Measurements from ENCODE around the gene PRPF4. TPM values are rescaled to one million over a fixed set of nuclear protein-coding genes. Genes with fewer than 3 reads are reported as not detected.

Gene PRPF4
- polyA plus RNA-seq, 2 of the 4 experiments (the other 2 are of a cell fraction), result 53.4 to 61.5 TPM

DNA sequence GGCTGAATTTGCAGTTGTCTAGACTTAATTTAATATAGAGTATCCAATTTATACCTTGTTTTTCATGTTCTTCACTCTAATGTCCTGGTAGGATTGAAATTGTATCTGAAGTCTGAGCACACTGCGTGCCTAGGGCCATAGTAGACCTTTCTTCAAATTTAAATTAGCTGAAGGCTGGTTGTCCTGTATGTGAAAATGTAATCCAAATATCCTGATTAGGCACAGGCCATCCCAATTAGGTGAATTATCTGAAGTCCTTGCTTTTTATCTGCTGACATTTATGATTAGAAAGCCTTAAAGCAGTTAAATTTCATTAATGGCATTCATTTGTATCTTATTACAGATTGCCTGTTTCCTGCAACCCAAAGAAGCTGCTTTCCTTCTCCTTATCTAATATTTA is 20.5 kb upstream of the PRPF4 start:
- Histone ChIP-seq H3K4me2 (no peak overlapping the region), H3K4me1 (no peaks in the 10 kb centered on the region), H3K9me3 (0 out of 3 replicates have a peak, but pooled peaks cover 4% of the 10 kb centered on the region), H3K4me3 (no peak overlapping the region), H3K27ac (no peak overlapping the region)
- TF ChIP-seq TFCP2L1 (CRISPR knock-in tag; IDR thresholded peaks at IDR 0.05) (no peak), CHD4 (IDR thresholded peaks at IDR 0.05; ENCODE audit: borderline replicate concordance) (no peak), MYC (IDR thresholded peaks at IDR 0.05; ENCODE audit: borderline replicate concordance, low read length) (no peak), FOXS1 (CRISPR knock-in tag; IDR thresholded peaks at IDR 0.05) (no peak), POLR2AphosphoS2 (conservative IDR thresholded peaks at IDR 0.05; ENCODE audit: low read length) (no peak), EP300 (IDR thresholded peaks at IDR 0.05) (no peak), GATA3 (IDR thresholded peaks at IDR 0.05; ENCODE audit: borderline replicate concordance) (no peak), ZNF302 (CRISPR knock-in tag; IDR thresholded peaks at IDR 0.05) (no peak), RAD21 (conservative IDR thresholded peaks at IDR 0.05 in 1 of 2, IDR thresholded peaks at IDR 0.05 in 1 of 2) (no peak), BHLHE40 (IDR thresholded peaks at IDR 0.05; ENCODE audit: low read depth, low read length) (no peak), CEBPB (IDR thresholded peaks at IDR 0.05) (no peak), KDM1A (IDR thresholded peaks at IDR 0.05; ENCODE audit: low read depth) (no peak), HDAC2 (IDR thresholded peaks at IDR 0.05) (no peak), RCOR1 (IDR thresholded peaks at IDR 0.05; ENCODE audit: low read depth, low read length) (no peak), EHMT2 (IDR thresholded peaks at IDR 0.05; ENCODE audit: low read depth) (no peak), CBX8 (IDR thresholded peaks at IDR 0.05) (no peak), FOSL2 (IDR thresholded peaks at IDR 0.05) (no peak), FOSL2 (CRISPR knock-in tag; IDR thresholded peaks at IDR 0.05) (no peak)
- TF ChIP-seq, protein P1, sequence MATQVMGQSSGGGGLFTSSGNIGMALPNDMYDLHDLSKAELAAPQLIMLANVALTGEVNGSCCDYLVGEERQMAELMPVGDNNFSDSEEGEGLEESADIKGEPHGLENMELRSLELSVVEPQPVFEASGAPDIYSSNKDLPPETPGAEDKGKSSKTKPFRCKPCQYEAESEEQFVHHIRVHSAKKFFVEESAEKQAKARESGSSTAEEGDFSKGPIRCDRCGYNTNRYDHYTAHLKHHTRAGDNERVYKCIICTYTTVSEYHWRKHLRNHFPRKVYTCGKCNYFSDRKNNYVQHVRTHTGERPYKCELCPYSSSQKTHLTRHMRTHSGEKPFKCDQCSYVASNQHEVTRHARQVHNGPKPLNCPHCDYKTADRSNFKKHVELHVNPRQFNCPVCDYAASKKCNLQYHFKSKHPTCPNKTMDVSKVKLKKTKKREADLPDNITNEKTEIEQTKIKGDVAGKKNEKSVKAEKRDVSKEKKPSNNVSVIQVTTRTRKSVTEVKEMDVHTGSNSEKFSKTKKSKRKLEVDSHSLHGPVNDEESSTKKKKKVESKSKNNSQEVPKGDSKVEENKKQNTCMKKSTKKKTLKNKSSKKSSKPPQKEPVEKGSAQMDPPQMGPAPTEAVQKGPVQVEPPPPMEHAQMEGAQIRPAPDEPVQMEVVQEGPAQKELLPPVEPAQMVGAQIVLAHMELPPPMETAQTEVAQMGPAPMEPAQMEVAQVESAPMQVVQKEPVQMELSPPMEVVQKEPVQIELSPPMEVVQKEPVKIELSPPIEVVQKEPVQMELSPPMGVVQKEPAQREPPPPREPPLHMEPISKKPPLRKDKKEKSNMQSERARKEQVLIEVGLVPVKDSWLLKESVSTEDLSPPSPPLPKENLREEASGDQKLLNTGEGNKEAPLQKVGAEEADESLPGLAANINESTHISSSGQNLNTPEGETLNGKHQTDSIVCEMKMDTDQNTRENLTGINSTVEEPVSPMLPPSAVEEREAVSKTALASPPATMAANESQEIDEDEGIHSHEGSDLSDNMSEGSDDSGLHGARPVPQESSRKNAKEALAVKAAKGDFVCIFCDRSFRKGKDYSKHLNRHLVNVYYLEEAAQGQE (IDR thresholded peaks at IDR 0.05), result no peak
- ATAC-seq (no peak), FAIRE-seq (no peak), DNase-seq (ENCODE audit: low read depth in 1 of 2, low spot score in 1 of 2) (no peak)
- POLR2A ChIA-PET, result no interaction called here
- WGBS (ENCODE audit: missing lambda C conversion rate), result 93% methylated on average over 1 of the region's 1 CpG
- CTCF ChIA-PET, result interaction anchor here (4.1 kb wide), 1 partner anchor 19 kb away, joined by 18 read pairs; no protein-coding TSS in a partner anchor

DNA sequence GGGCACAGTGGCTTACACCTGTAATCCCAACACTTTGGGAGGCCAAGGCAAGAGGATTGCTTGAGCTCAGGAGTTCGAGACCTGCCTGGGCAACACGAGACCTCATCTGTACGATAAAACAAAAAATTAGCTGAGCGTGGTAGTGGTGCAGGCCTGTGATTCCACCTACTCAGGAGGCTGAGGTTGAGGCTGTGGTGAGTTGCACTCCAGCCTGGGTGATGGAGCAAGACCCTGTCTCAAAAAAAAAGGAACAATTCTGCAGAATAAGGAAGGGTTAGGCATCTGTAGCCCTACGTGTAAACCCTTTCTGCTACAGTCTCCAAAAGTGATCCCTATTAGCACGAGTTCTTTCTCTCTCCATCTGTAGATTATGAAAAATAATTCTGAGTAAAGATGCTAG is 20.0 kb upstream of the PRPF4 start:
- no peak for FAIRE-seq
- Histone ChIP-seq H3K4me2 (no peak overlapping the region), H3K27ac (no peak overlapping the region), H3K9me3 (0 out of 3 replicates have a peak, but pooled peaks cover 4% of the 10 kb centered on the region), H3K4me1 (no peaks in the 10 kb centered on the region), H3K4me3 (no peak overlapping the region)
- POLR2A ChIA-PET, result no interaction called here
- 90% methylated on average over 6 of the region's 6 CpGs for WGBS (ENCODE audit: missing lambda C conversion rate)
- ATAC-seq, result no peak
- CTCF ChIA-PET, result interaction anchor here (1.5 to 4.1 kb wide), 2 partner anchors 10 to 19 kb away, joined by 5 to 18 read pairs; no protein-coding TSS in a partner anchor
- TF ChIP-seq EP300 (IDR thresholded peaks at IDR 0.05) (no peak), ZSCAN20 (CRISPR knock-in tag; IDR thresholded peaks at IDR 0.05) (no peak), KDM5A (IDR thresholded peaks at IDR 0.05) (no peak), POLR2A (IDR thresholded peaks at IDR 0.05; ENCODE audit: low read length) (no peak), HOXB5 (CRISPR knock-in tag; IDR thresholded peaks at IDR 0.05) (no peak), JUN (IDR thresholded peaks at IDR 0.05) (no peak), HDAC2 (IDR thresholded peaks at IDR 0.05) (no peak), CHD2 (IDR thresholded peaks at IDR 0.05; ENCODE audit: low read length, partially characterized antibody) (no peak), EHF (CRISPR knock-in tag; IDR thresholded peaks at IDR 0.05) (no peak)
- TF ChIP-seq, protein P2, sequence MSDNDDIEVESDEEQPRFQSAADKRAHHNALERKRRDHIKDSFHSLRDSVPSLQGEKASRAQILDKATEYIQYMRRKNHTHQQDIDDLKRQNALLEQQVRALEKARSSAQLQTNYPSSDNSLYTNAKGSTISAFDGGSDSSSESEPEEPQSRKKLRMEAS (IDR thresholded peaks at IDR 0.05), result no peak
- DNase-seq (ENCODE audit: low read depth in 1 of 2, low spot score in 1 of 2), result no peak
